Breast epithelium (tissue), 4 donors: ENCODE measurements around the gene CAPZA2. TPM values are rescaled to one million over a fixed set of nuclear protein-coding genes. Genes with fewer than 3 reads are reported as not detected.
A peak's percentile ranks its signal among the peaks of the same experiment; 100 is the strongest.
"Not testable (repeated sequence)": the region's sequence is repeated elsewhere in the genome, so short reads cannot be mapped to it uniquely, and the experiment has no call there.

Experiments used
- DNase-seq, 2 donors: peaks; one replicate each; pipeline ENCODE4 v3.0.0-alpha.2; 2019; ENCODE audit warnings: low spot score in 2 of 2
- H3K27ac ChIP-seq, 2 donors: fragments of 200-600 bp; sonication (generic) in 1 of 2; one replicate each; pipeline ENCODE4 v1.5.1; 2016 to 2019; ENCODE audit warnings: mild to moderate bottlenecking in 1 of 2
- H3K27me3 ChIP-seq, 2 donors: fragments of 200-600 bp; sonication (generic) in 1 of 2; one replicate each; pipeline versions ENCODE4 v1.5.1 to v1.6.0; 2017 to 2019; ENCODE audit warnings: control low read depth in 1 of 2, mild to moderate bottlenecking in 1 of 2
- H3K36me3 ChIP-seq: fragments of 200-600 bp; one replicate; pipeline ENCODE4 v1.5.1; 2019
- H3K4me1 ChIP-seq, 2 donors: fragments of 200-600 bp; sonication (generic); one replicate each; pipeline ENCODE4 v1.5.1; 2016 to 2019; ENCODE audit warnings: control low read depth in 1 of 2
- H3K4me3 ChIP-seq, 3 donors: fragments of 200-600 bp; sonication (generic); 1 replicate in 2 of 3; 2 replicates in 1 of 3; pipeline ENCODE4 v1.5.1; 2016 to 2019; ENCODE audit warnings: mild to moderate bottlenecking in 3 of 3, moderate library complexity in 2 of 3
- H3K9me3 ChIP-seq, 2 donors: fragments of 200-600 bp; sonication (generic) in 1 of 2; one replicate each; pipeline ENCODE4 v1.5.1; 2016 to 2019; ENCODE audit warnings: control low read depth in 1 of 2
- CTCF ChIP-seq, 3 donors: fragments of 450-650 bp; IDR thresholded peaks; one replicate each; pipeline ENCODE4 v1.5.1; 2016 to 2017; ENCODE audit warnings: antibody characterized with exemption in 3 of 3, mild to moderate bottlenecking in 3 of 3, moderate library complexity in 3 of 3
- POLR2A ChIP-seq: fragments of 450-650 bp; IDR thresholded peaks from one replicate; pipeline ENCODE4 v1.6.1; 2016; ENCODE audit warnings: antibody characterized with exemption, mild to moderate bottlenecking, moderate library complexity
- POLR2AphosphoS5 ChIP-seq, 3 donors: sonication (generic); formaldehyde crosslinking; IDR thresholded peaks; one replicate each; pipeline ENCODE4 v1.6.1; 2017; ENCODE audit warnings: antibody characterized with exemption in 3 of 3
- intact Hi-C: fragments of 100-400 bp; cut with DNase I; formaldehyde crosslinking; loops from one replicate; pipeline ENCODE4 v1.15.1; 2023; ENCODE audit warnings: low total_unique reads
- total RNA-seq, 3 donors: library from RNA; depleted of rRNA; stranded (reverse); fragments of >200 nt; gene quantifications; one replicate each; pipeline ENCODE4 v1.1.0, GENCODE V29; 2016

CAPZA2 gene
- total RNA-seq, 3 donors from 2014 or later = 117 to 138 (median 134) TPM

DNA sequence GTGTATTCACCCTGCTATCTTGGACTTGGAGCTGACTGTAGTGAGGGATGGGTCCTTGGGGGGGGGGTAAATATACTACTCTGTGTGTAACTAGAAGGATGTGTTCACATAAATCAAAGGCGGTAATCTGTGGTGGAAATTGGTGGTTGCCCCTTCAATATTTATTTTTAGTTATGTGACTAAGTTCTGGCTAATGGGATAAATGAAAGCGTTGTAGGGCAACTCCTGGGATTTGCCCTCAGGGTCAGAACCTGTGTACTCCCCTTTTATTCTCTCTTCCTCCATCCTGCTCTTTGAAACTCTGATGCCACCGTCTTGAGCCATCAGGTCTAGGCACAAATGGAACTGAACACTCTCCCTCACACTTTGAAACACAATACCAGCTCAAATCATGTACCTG lies 66.6 kb downstream of the CAPZA2 start:
- H3K9me3 ChIP-seq = no peaks in the 10 kb centered on the region
- no peaks in the 10 kb centered on the region for H3K4me1 ChIP-seq
- intact Hi-C loops = no loop called here
- no peak overlapping the region for H3K4me3 ChIP-seq
- no peaks in the 10 kb centered on the region for H3K36me3 ChIP-seq
- H3K27ac ChIP-seq = no peak overlapping the region
- no peak for DNase-seq
- H3K27me3 ChIP-seq = no peaks in the 10 kb centered on the region
- no peak for TF ChIP-seq CTCF (IDR thresholded peaks at IDR 0.05)
- TF ChIP-seq POLR2AphosphoS5 (IDR thresholded peaks at IDR 0.05) = no peak
- TF ChIP-seq POLR2A = no peak

DNA sequence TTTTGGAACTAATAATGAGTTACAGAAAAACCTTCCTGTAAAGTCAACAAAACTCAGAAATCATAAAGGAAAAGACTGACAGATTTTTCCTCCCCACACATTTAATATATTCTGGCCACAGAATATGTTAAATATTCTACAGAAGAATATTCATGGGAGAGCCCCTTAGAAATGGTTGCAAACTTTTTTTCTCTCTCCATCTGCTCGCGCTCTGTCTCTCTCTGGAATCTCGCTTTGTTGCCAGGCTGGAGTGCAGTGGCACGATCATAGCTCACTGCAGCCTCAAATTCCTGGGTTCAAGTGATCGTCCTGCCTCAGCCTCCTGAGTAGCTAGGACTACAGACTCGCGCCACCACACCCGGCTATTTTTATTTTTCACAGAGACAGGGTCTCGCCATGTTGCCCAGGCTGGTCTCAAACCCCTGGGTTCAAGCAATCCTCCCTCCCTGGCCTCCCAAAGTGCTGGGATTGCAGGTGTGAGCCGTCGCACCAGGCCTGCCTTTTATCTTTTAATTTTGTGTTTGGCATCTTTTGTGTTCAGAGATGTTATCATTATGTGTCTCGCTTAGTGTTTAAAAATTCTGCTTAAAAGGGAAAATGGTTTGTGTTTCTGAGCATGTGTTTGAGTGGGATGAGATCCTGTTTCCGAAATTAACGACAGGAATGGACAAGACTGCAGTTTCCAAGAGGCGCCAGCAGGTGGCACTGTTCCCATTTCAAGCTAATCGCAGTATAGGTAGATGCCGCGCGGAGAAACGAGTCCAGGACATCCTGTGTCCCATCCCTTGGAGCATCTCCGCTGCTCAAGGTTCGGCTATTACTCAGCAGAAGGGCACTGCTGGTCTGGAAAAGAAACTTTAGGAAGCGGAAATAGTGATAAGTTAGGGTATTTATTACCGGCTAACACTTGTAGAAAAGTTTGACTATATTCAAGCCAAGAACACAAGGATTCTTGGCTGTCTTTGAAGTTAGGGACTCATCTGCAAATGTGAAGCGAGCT lies 67.8 kb downstream of the CAPZA2 start:
- no peak overlapping the region for H3K4me3 ChIP-seq

GRCh38 chr7:116932566-116932965 lies 70.2 kb downstream of the CAPZA2 start:
- H3K4me3 ChIP-seq = no peak overlapping the region
- TF ChIP-seq POLR2A (no peak), POLR2AphosphoS5 (IDR thresholded peaks at IDR 0.05) (no peak)
- no peak for DNase-seq
- H3K4me1 ChIP-seq = no peaks in the 10 kb centered on the region
- H3K36me3 ChIP-seq = no peaks in the 10 kb centered on the region
- intact Hi-C loops = loop anchor here (10.0 kb wide), 1 partner anchor 202 kb away; no protein-coding TSS in a partner anchor
- no peaks in the 10 kb centered on the region for H3K9me3 ChIP-seq
- H3K27me3 ChIP-seq = no peaks in the 10 kb centered on the region
- no peak overlapping the region for H3K27ac ChIP-seq

More for the DNA sequence above, 67.8 kb downstream of the CAPZA2 start:
- no peaks in the 10 kb centered on the region for H3K36me3 ChIP-seq
- H3K27ac ChIP-seq = no peak overlapping the region
- H3K9me3 ChIP-seq = no peaks in the 10 kb centered on the region
- no peaks in the 10 kb centered on the region for H3K4me1 ChIP-seq
- H3K27me3 ChIP-seq = no peaks in the 10 kb centered on the region
- intact Hi-C loops = loop anchor here (10.0 kb wide), 1 partner anchor 205 kb away; no protein-coding TSS in a partner anchor
- TF ChIP-seq CTCF (IDR thresholded peaks at IDR 0.05) (peak; percentile 78 to 90 (median 90)), POLR2A (no peak), POLR2AphosphoS5 (IDR thresholded peaks at IDR 0.05) (no peak)
- DNase-seq = peak; percentile 76 to 82

- no peak for DNase-seq
- no peaks in the 10 kb centered on the region for H3K27me3 ChIP-seq
- H3K4me1 ChIP-seq = no peaks in the 10 kb centered on the region
- H3K27ac ChIP-seq = no peak overlapping the region
- H3K36me3 ChIP-seq = no peaks in the 10 kb centered on the region
- intact Hi-C loops = loop anchor here (10.0 kb wide), 1 partner anchor 201 kb away; no protein-coding TSS in a partner anchor
- no peaks in the 10 kb centered on the region for H3K9me3 ChIP-seq
- TF ChIP-seq POLR2A = no peak
- no peak for TF ChIP-seq POLR2AphosphoS5 (IDR thresholded peaks at IDR 0.05)
- TF ChIP-seq CTCF (IDR thresholded peaks at IDR 0.05) = no peak
- no peak overlapping the region for H3K4me3 ChIP-seq
These were observed 71.1 kb downstream of the CAPZA2 start for GRCh38 chr7:116933465-116933864.

DNA sequence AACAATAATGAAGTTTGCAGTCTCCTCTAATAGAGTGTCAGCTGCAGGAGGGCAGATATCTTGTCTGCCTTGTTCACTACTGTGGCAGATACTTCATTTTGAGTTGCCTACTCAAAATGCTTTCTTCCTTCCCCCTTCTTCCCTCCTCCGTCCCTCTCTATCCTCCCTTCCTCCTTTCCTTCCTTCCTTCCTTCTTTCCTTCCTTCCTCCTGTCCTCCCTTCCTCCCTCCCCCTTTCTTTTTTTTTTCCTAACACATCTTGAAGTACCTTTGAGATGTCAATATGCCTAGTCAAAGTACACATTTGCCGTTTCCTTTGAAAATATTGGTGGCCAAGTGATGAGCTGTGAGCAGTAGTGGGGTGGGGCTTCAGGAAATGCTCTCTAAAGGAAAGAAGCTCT lies 72.2 kb downstream of the CAPZA2 start:
- no peak for TF ChIP-seq POLR2A
- no peak for TF ChIP-seq POLR2AphosphoS5 (IDR thresholded peaks at IDR 0.05)
- no peak for TF ChIP-seq CTCF (IDR thresholded peaks at IDR 0.05)
- H3K36me3 ChIP-seq = no peaks in the 10 kb centered on the region
- no peak overlapping the region for H3K27ac ChIP-seq
- intact Hi-C loops = loop anchor here (10.0 kb wide), 1 partner anchor 200 kb away; no protein-coding TSS in a partner anchor
- no peaks in the 10 kb centered on the region for H3K9me3 ChIP-seq
- DNase-seq = no peak
- no peak overlapping the region for H3K4me3 ChIP-seq
- no peaks in the 10 kb centered on the region for H3K4me1 ChIP-seq
- H3K27me3 ChIP-seq = no peaks in the 10 kb centered on the region

DNA sequence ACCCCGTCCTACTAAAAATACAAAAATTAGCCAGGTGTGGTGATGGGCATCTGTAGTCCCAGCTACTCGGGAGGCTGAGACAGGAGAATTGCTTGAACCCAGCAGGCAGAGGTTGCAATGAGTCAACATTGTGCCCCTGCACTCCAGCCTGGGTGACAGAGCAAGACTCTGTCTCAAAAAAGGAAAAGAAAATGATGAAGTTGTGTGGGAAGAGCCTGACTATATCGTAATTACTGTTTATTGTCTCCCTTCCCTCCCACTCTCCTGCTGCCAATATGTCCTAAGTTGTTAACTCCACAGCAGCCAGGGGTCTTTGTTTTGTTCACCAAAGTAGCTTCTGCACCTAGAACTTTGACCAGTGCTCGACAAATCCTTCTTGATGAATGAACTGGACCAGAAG lies 74.5 kb downstream of the CAPZA2 start:
- not testable (repeated sequence) for H3K4me1 ChIP-seq, H3K27ac ChIP-seq, DNase-seq, H3K4me3 ChIP-seq, H3K36me3 ChIP-seq, H3K9me3 ChIP-seq, H3K27me3 ChIP-seq
- intact Hi-C loops = loop anchor here (10.0 kb wide), 1 partner anchor 198 kb away; no protein-coding TSS in a partner anchor
